ENCODE data around the gene OR51B2.
"Not testable (repeated sequence)": the region's sequence is repeated elsewhere in the genome, so short reads cannot be mapped to it uniquely, and the experiment has no call there.

OR51B2 gene

GRCh38 chr11:5343474-5344335 is 19.6 kb upstream of the OR51B2 start, which contains the start of gene OR51B5:
Gene OR51B5 (minus strand): TSS chr11:5343524. CDS start chr11:5343524, 0 bp downstream.
- CTCF ChIA-PET = interaction anchor here (0.5 kb wide), 2 partner anchors 73 to 98 kb away, joined by 3 to 4 read pairs; no protein-coding TSS in a partner anchor
- POLR2A ChIA-PET (ENCODE audit: low non-redundant PET) = no interaction called here
- H3K27ac ChIP-seq = no peak within 1 kb of the TSS
- DNase-seq (ENCODE audit: low spot score) = no peak
- TF ChIP-seq CTCF (conservative IDR thresholded peaks at IDR 0.05; ENCODE audit: low read depth) = no peak

GRCh38 chr11:5339771-5340322 is 15.8 kb upstream of the OR51B2 start:
- no peak for TF ChIP-seq CTCF (conservative IDR thresholded peaks at IDR 0.05; ENCODE audit: low read depth)
- H3K27ac ChIP-seq = no peak overlapping the region
- CTCF ChIA-PET = no interaction called here
- no peak for DNase-seq (ENCODE audit: low spot score)
- POLR2A ChIA-PET (ENCODE audit: low non-redundant PET) = no interaction called here

DNA sequence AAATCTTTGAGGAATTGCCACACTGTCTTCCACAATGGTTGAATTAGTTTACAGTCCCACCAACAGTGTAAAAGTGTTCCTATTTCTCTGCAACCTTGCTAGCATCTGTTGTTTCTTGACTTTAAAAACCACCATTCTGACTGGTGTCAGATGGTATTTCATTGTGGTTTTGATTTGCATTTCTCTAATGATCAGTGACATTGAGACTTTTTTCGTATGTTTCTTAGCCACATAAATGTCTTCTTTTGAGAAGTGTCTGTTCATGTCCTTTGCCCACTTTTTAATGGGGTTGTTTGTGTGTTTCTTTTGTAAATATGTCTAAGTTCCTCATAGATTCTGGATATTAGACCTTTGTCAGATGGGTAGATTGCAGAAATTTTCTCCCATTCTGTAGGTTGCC is 13.2 kb upstream of the OR51B2 start:
- POLR2A ChIA-PET (ENCODE audit: low non-redundant PET); DNase-seq (ENCODE audit: low spot score); H3K27ac ChIP-seq: not testable (repeated sequence)
- CTCF ChIA-PET = interaction anchor here (0.7 kb wide), 1 partner anchor 922 kb away, joined by 3 read pairs; no protein-coding TSS in a partner anchor

GRCh38 chr11:5336331-5336730 is 12.2 kb upstream of the OR51B2 start:
- no peak overlapping the region for H3K27ac ChIP-seq
- ChIA-PET CTCF (interaction anchor here (0.6 kb wide), 1 partner anchor 741 kb away, joined by 3 read pairs; no protein-coding TSS in a partner anchor), POLR2A (ENCODE audit: low non-redundant PET) (no interaction called here)
- no peak for DNase-seq (ENCODE audit: low spot score)
- TF ChIP-seq CTCF (conservative IDR thresholded peaks at IDR 0.05; ENCODE audit: low read depth) = no peak

DNA sequence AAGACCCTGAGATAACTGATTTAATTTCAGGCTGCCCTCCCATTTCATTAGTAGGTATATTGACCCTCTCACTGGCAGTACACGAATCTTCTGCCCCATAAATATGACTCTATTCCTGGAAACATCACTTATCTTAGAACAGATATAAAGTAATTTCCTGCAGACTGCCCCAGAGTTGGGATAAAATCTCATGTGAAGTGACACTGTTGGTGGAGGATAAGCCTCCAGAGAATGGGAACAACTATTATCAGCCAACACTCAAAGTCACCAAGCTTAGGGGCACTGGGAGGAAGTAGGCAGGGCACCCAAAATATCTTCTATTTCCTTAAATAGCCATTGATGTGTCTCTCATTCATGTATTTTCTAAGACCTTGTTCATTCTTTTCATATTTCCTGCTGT is 11.1 kb upstream of the OR51B2 start:
- no peak for TF ChIP-seq CTCF (conservative IDR thresholded peaks at IDR 0.05; ENCODE audit: low read depth)
- no peak for DNase-seq (ENCODE audit: low spot score)
- ChIA-PET CTCF (no interaction called here), POLR2A (ENCODE audit: low non-redundant PET) (no interaction called here)
- H3K27ac ChIP-seq = no peak overlapping the region

DNA sequence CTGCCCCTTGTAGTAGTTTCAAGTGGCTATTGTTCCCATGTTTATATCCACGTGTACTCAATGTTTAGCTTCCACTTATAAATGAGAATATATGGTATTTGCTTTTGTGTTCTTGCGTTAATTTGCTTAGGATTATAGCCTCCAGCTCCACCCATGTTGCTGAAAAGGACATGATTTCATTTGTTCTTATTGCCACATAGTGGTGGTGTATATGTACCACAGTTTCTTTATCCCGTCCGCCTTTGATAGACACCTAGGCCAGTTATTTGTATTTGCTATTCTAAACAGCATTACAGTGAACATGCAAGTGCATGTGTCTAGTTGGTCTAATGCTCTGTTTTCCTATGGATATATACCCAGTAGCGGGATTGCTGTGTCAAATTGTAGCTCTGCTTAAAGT is 6.8 kb downstream of the OR51B2 start:
- POLR2A ChIA-PET (ENCODE audit: low non-redundant PET) = no interaction called here
- no peak overlapping the region for H3K27ac ChIP-seq
- no peak for DNase-seq (ENCODE audit: low spot score)
- CTCF ChIA-PET = no interaction called here
- no peak for TF ChIP-seq CTCF (conservative IDR thresholded peaks at IDR 0.05; ENCODE audit: low read depth)

DNA sequence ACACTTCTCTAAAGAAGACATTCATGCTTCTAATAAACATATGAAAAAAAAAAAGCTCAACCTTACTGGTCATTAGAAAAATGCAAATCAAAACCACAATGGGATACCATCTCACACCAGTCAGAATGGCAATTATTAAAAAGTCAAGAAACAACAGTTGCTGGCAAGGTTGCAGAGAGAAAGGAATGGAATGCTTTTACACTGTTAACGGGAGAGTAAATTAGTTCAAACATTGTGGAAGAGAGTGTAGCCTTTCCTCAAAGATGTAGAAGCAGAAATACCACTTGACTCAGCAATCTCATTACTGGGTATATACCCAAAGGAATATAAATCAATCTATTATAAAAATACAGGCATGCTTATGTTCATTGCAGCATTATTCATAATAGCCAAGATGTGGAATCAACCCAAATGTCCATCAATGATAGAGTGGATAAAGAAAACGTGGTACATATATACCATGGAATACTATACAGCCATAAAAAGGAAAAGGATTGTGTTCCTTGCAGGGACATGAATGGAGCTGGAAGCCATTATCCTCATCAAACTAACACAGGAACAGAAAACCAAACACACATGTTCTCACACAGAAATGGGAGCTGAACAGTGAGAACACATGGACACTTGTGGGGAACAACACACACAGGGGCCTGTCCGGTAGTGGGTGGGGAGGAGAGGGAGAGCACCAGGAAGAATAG is 10.6 kb downstream of the OR51B2 start:
- H3K27ac ChIP-seq; POLR2A ChIA-PET (ENCODE audit: low non-redundant PET); CTCF ChIA-PET; DNase-seq (ENCODE audit: low spot score): not testable (repeated sequence)
